ENCODE data around the gene ST3GAL4.
"Not testable (repeated sequence)": the region's sequence is repeated elsewhere in the genome, so short reads cannot be mapped to it uniquely, and the experiment has no call there.

Gene ST3GAL4

GRCh38 chr11:126360049-126360446, 4.6 kb downstream of the ST3GAL4 start:
- DNase-seq (ENCODE audit: insufficient read length) (no peak), FAIRE-seq (no peak)
- TF ChIP-seq POLR2A (IDR thresholded peaks at IDR 0.05; ENCODE audit: low read depth, low read length) (no peak), POLR2AphosphoS5 (IDR thresholded peaks at IDR 0.05; ENCODE audit: low read depth, low read length) (no peak), TAF1 (IDR thresholded peaks at IDR 0.05; ENCODE audit: borderline replicate concordance, low read depth, low read length) (no peak)

- DNase-seq (ENCODE audit: insufficient read length) (no peak), FAIRE-seq (no peak)
- TF ChIP-seq POLR2AphosphoS5 (IDR thresholded peaks at IDR 0.05; ENCODE audit: low read depth, low read length) (no peak), TAF1 (IDR thresholded peaks at IDR 0.05; ENCODE audit: borderline replicate concordance, low read depth, low read length) (no peak), POLR2A (IDR thresholded peaks at IDR 0.05; ENCODE audit: low read depth, low read length) (no peak)
Measured at GRCh38 chr11:126361400-126361799, 5.9 kb downstream of the ST3GAL4 start.

- TF ChIP-seq POLR2AphosphoS5 (IDR thresholded peaks at IDR 0.05; ENCODE audit: low read depth, low read length) (no peak), POLR2A (IDR thresholded peaks at IDR 0.05; ENCODE audit: low read depth, low read length) (no peak), TAF1 (IDR thresholded peaks at IDR 0.05; ENCODE audit: borderline replicate concordance, low read depth, low read length) (no peak)
- no peak for DNase-seq (ENCODE audit: insufficient read length)
- FAIRE-seq: no peak
Measured at GRCh38 chr11:126362879-126363655, 7.6 kb downstream of the ST3GAL4 start.

GRCh38 chr11:126363706-126364248, 8.3 kb downstream of the ST3GAL4 start:
- no peak for DNase-seq (ENCODE audit: insufficient read length)
- FAIRE-seq: no peak
- TF ChIP-seq TAF1 (IDR thresholded peaks at IDR 0.05; ENCODE audit: borderline replicate concordance, low read depth, low read length) (no peak), POLR2A (IDR thresholded peaks at IDR 0.05; ENCODE audit: low read depth, low read length) (no peak), POLR2AphosphoS5 (IDR thresholded peaks at IDR 0.05; ENCODE audit: low read depth, low read length) (no peak)

- not testable (repeated sequence) for DNase-seq (ENCODE audit: insufficient read length); FAIRE-seq
Measured at GRCh38 chr11:126364735-126365134, 9.2 kb downstream of the ST3GAL4 start.

GRCh38 chr11:126365508-126365907, 10.0 kb downstream of the ST3GAL4 start:
- DNase-seq (ENCODE audit: insufficient read length); FAIRE-seq: not testable (repeated sequence)

- FAIRE-seq (no peak), DNase-seq (ENCODE audit: insufficient read length) (no peak)
- TF ChIP-seq TAF1 (IDR thresholded peaks at IDR 0.05; ENCODE audit: borderline replicate concordance, low read depth, low read length) (no peak), POLR2A (IDR thresholded peaks at IDR 0.05; ENCODE audit: low read depth, low read length) (no peak), POLR2AphosphoS5 (IDR thresholded peaks at IDR 0.05; ENCODE audit: low read depth, low read length) (no peak)
Measured at GRCh38 chr11:126366064-126366822, 10.8 kb downstream of the ST3GAL4 start.

GRCh38 chr11:126366823-126367654, 11.6 kb downstream of the ST3GAL4 start:
- FAIRE-seq: peak; percentile 74
- not testable (repeated sequence) for DNase-seq (ENCODE audit: insufficient read length)

GRCh38 chr11:126367806-126368205, 12.3 kb downstream of the ST3GAL4 start:
- not testable (repeated sequence) for DNase-seq (ENCODE audit: insufficient read length); FAIRE-seq

GRCh38 chr11:126368336-126369119, 13.0 kb downstream of the ST3GAL4 start:
- DNase-seq (ENCODE audit: insufficient read length): not testable (repeated sequence)

GRCh38 chr11:126370016-126370415, 14.5 kb downstream of the ST3GAL4 start:
- FAIRE-seq (no peak), DNase-seq (ENCODE audit: insufficient read length) (no peak)
- TF ChIP-seq TAF1 (IDR thresholded peaks at IDR 0.05; ENCODE audit: borderline replicate concordance, low read depth, low read length) (no peak), POLR2AphosphoS5 (IDR thresholded peaks at IDR 0.05; ENCODE audit: low read depth, low read length) (no peak), POLR2A (IDR thresholded peaks at IDR 0.05; ENCODE audit: low read depth, low read length) (no peak)

More at GRCh38 chr11:126368336-126369119, 13.0 kb downstream of the ST3GAL4 start:
- FAIRE-seq: peak; percentile 40

Measured in GM12892 (cell line).